ENCODE results near the gene CMTM4.

CMTM4 gene

GRCh38 chr16:66600477-66600876 is 96.1 kb downstream of the CMTM4 start:
- Histone ChIP-seq H3K9ac (ENCODE audit: low read depth, low read length, poor library complexity, severe bottlenecking) (no peak overlapping the region), H3K36me3 (ENCODE audit: insufficient read depth, low read length) (no peaks in the 10 kb centered on the region), H3F3A (ENCODE audit: low read depth) (peaks cover 3% of the 10 kb centered on the region; the same call in 1 of the 2 replicates), H3K9me3 (ENCODE audit: insufficient read depth, low read depth, low read length) (peaks cover 6% of the 10 kb centered on the region; the same call in 1 of the 2 replicates), H3K4me1 (ENCODE audit: insufficient read depth, low read length, poor library complexity, severe bottlenecking) (peaks cover 8% of the 10 kb centered on the region), H2AFZ (ENCODE audit: low read length) (no peak overlapping the region), H3K27me3 (ENCODE audit: insufficient read depth, low read length, poor library complexity, severe bottlenecking) (peaks cover 6% of the 10 kb centered on the region), H3K4me3 (ENCODE audit: low read length, poor library complexity, severe bottlenecking) (no peak overlapping the region), H3K4me2 (ENCODE audit: low read depth, low read length, poor library complexity, severe bottlenecking) (no peak overlapping the region), H4K20me1 (ENCODE audit: insufficient read depth, low read length, poor library complexity, severe bottlenecking) (peaks cover 6% of the 10 kb centered on the region), H3K79me2 (ENCODE audit: insufficient read depth, low read length) (peaks cover 8% of the 10 kb centered on the region), H3K9me2 (replicated peaks; ENCODE audit: low read depth, low read length) (no peaks in the 10 kb centered on the region)
- TF ChIP-seq CTCF (conservative IDR thresholded peaks at IDR 0.05; ENCODE audit: low read length) (no peak), EZH2phosphoT487 (IDR thresholded peaks at IDR 0.05; ENCODE audit: borderline replicate concordance) (no peak)

- peaks cover under 1% of the 10 kb centered on the region; the same call in 1 of the 2 replicates for H3K79me2 ChIP-seq (ENCODE audit: insufficient read depth, low read length)
- peaks cover 6% of the 10 kb centered on the region; the same call in 1 of the 2 replicates for H3K9me3 ChIP-seq (ENCODE audit: insufficient read depth, low read depth, low read length)
- no peak overlapping the region for H3K4me3 ChIP-seq (ENCODE audit: low read length, poor library complexity, severe bottlenecking)
- TF ChIP-seq EZH2phosphoT487 (IDR thresholded peaks at IDR 0.05; ENCODE audit: borderline replicate concordance), result no peak
- no peak for TF ChIP-seq CTCF (conservative IDR thresholded peaks at IDR 0.05; ENCODE audit: low read length)
- no peak overlapping the region for H3K4me2 ChIP-seq (ENCODE audit: low read depth, low read length, poor library complexity, severe bottlenecking)
- no peaks in the 10 kb centered on the region for H3K9me2 ChIP-seq (replicated peaks; ENCODE audit: low read depth, low read length)
- H3K36me3 ChIP-seq (ENCODE audit: insufficient read depth, low read length), result no peaks in the 10 kb centered on the region
- H2AFZ ChIP-seq (ENCODE audit: low read length), result no peak overlapping the region
- H3K4me1 ChIP-seq (ENCODE audit: insufficient read depth, low read length, poor library complexity, severe bottlenecking), result peaks cover 8% of the 10 kb centered on the region
- H3F3A ChIP-seq (ENCODE audit: low read depth), result peaks cover 3% of the 10 kb centered on the region; the same call in 1 of the 2 replicates
- no peaks in the 10 kb centered on the region for H4K20me1 ChIP-seq (ENCODE audit: insufficient read depth, low read length, poor library complexity, severe bottlenecking)
- H3K27me3 ChIP-seq (ENCODE audit: insufficient read depth, low read length, poor library complexity, severe bottlenecking), result no peaks in the 10 kb centered on the region
- H3K9ac ChIP-seq (ENCODE audit: low read depth, low read length, poor library complexity, severe bottlenecking), result no peak overlapping the region
Measured at GRCh38 chr16:66599726-66600125, 96.8 kb downstream of the CMTM4 start.

DNA sequence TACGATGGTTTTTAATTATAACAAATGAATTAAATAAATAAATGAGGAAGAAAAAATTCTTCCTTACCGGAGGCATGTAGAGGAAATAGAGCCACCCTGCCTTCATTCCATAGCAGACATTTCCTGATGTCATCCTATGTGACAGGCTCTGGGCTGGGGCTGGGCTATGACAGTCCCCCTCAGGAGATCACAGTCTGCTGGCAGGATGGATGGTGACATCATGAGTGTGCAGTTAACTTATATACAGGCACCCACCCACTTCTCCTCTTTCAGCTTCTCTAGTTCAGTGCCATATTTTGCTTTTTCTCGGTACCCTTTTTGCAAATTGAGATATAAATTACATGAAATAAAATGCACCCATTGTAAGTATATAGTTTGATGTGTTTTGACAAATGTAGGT is 98.4 kb downstream of the CMTM4 start:
- Histone ChIP-seq H3K4me1 (ENCODE audit: insufficient read depth, low read length, poor library complexity, severe bottlenecking) (no peaks in the 10 kb centered on the region), H3K4me2 (ENCODE audit: low read depth, low read length, poor library complexity, severe bottlenecking) (no peak overlapping the region), H3K9me2 (replicated peaks; ENCODE audit: low read depth, low read length) (no peaks in the 10 kb centered on the region), H4K20me1 (ENCODE audit: insufficient read depth, low read length, poor library complexity, severe bottlenecking) (no peaks in the 10 kb centered on the region), H3F3A (ENCODE audit: low read depth) (no peaks in the 10 kb centered on the region; the same call in 1 of the 2 replicates), H3K4me3 (ENCODE audit: low read length, poor library complexity, severe bottlenecking) (no peak overlapping the region), H2AFZ (ENCODE audit: low read length) (no peak overlapping the region), H3K27me3 (ENCODE audit: insufficient read depth, low read length, poor library complexity, severe bottlenecking) (no peaks in the 10 kb centered on the region), H3K9me3 (ENCODE audit: insufficient read depth, low read depth, low read length) (peaks cover 6% of the 10 kb centered on the region; the same call in 1 of the 2 replicates), H3K9ac (ENCODE audit: low read depth, low read length, poor library complexity, severe bottlenecking) (no peak overlapping the region), H3K36me3 (ENCODE audit: insufficient read depth, low read length) (no peaks in the 10 kb centered on the region), H3K79me2 (ENCODE audit: insufficient read depth, low read length) (no peaks in the 10 kb centered on the region)
- TF ChIP-seq EZH2phosphoT487 (IDR thresholded peaks at IDR 0.05; ENCODE audit: borderline replicate concordance), result no peak
- no peak for TF ChIP-seq CTCF (conservative IDR thresholded peaks at IDR 0.05; ENCODE audit: low read length)
